HEK293 (cell line): ENCODE results near the gene SLC7A14.

ENCODE experiments used
- CTCF ChIA-PET: fragments of 350-600 bp; formaldehyde crosslinking; extraction: SDS; loops from one replicate; lab custom pipeline; 2021; ENCODE audit warnings: antibody characterized with exemption; lab: Yijun Ruan, JAX
- POLR2A ChIA-PET: fragments of 300-600 bp; formaldehyde crosslinking; extraction: SDS; loops from one replicate; lab custom pipeline; 2020; ENCODE audit warnings: antibody characterized with exemption, inconsistent platforms; lab: Yijun Ruan, JAX
- H3K27ac ChIP-seq: fragments of 200-500 bp; sonication (Bioruptor generic); 2 replicates; pipeline ENCODE4 v1.5.1; 2014; ENCODE audit warnings: low read depth, low read length, control low read depth, inconsistent platforms; ENCODE audit errors: extremely low read depth
- H3K36me3 ChIP-seq, 2 experiments: fragments of 200-500 bp in 1 of 2; sonication (Bioruptor generic) in 1 of 2; 1 replicate in 1 of 2; 2 replicates in 1 of 2; pipeline ENCODE4 v1.5.1; 2014 to 2017; ENCODE audit warnings: inconsistent platforms in 2 of 2, low read length in 2 of 2; ENCODE audit not compliant: control insufficient read depth in 2 of 2, insufficient read depth in 1 of 2
- H3K4me1 ChIP-seq: fragments of 200-500 bp; sonication (Bioruptor generic); 2 replicates; pipeline ENCODE4 v1.5.1; 2014; ENCODE audit warnings: mild to moderate bottlenecking, low read length, inconsistent platforms; ENCODE audit not compliant: control insufficient read depth, insufficient read depth
- H3K4me3 ChIP-seq: 2 replicates; pipeline ENCODE4 v1.5.1; 2011; ENCODE audit warnings: low read depth, mild to moderate bottlenecking, control low read depth, low read length, moderate library complexity
- H3K9me3 ChIP-seq: fragments of 200-500 bp; sonication (Bioruptor generic); 2 replicates; pipeline ENCODE4 v1.5.1; 2014; ENCODE audit warnings: low read depth, low read length, inconsistent platforms; ENCODE audit not compliant: control insufficient read depth, insufficient read depth
- BCL6B ChIP-seq: fragments of 450-650 bp; formaldehyde crosslinking; IDR thresholded peaks from 2 replicates; pipeline ENCODE4 v1.5.1; 2017; ENCODE audit warnings: missing biosample characterization, missing genetic modification characterization
- FEZF1 ChIP-seq: fragments of 450-650 bp; formaldehyde crosslinking; IDR thresholded peaks from 2 replicates; pipeline ENCODE4 v1.5.1; 2016; ENCODE audit warnings: missing biosample characterization, missing genetic modification characterization
- HOXA7 ChIP-seq: sonication (generic); formaldehyde crosslinking; IDR thresholded peaks from 2 replicates; pipeline ENCODE4 v1.8.1; 2022; ENCODE audit warnings: missing genetic modification reagents, borderline replicate concordance
- IKZF3 ChIP-seq: fragments of 450-650 bp; IDR thresholded peaks from 2 replicates; pipeline ENCODE4 v1.5.0; 2018; ENCODE audit warnings: missing biosample characterization, mild to moderate bottlenecking, missing genetic modification characterization, moderate library complexity
- KLF17 ChIP-seq: fragments of 450-650 bp; formaldehyde crosslinking; IDR thresholded peaks from 2 replicates; pipeline ENCODE4 v1.5.1; 2016; ENCODE audit warnings: missing biosample characterization, missing genetic modification characterization
- PBX3 ChIP-seq: sonication (generic); formaldehyde crosslinking; IDR thresholded peaks from 2 replicates; pipeline ENCODE4 v1.8.1; 2022; ENCODE audit warnings: mild to moderate bottlenecking, moderate library complexity, missing genetic modification reagents
- SALL2 ChIP-seq: fragments of 450-650 bp; formaldehyde crosslinking; IDR thresholded peaks from 2 replicates; pipeline ENCODE4 v1.5.0; 2017; ENCODE audit warnings: missing biosample characterization, mild to moderate bottlenecking, missing genetic modification characterization, borderline replicate concordance
- ZBTB49 ChIP-seq: fragments of 450-650 bp; formaldehyde crosslinking; IDR thresholded peaks from 2 replicates; pipeline ENCODE4 v1.5.1; 2016; ENCODE audit warnings: missing biosample characterization, missing genetic modification characterization, low read depth
- ZIC2 ChIP-seq: fragments of 450-650 bp; formaldehyde crosslinking; IDR thresholded peaks from 2 replicates; pipeline ENCODE4 v1.5.1; 2016; ENCODE audit warnings: missing biosample characterization, missing genetic modification characterization
- ZNF114 ChIP-seq: fragments of 450-650 bp; formaldehyde crosslinking; IDR thresholded peaks from 2 replicates; pipeline ENCODE4 v1.5.0; 2017; ENCODE audit warnings: missing biosample characterization, missing genetic modification characterization
- ZNF121 ChIP-seq: fragments of 450-650 bp; formaldehyde crosslinking; IDR thresholded peaks from 2 replicates; pipeline ENCODE4 v1.5.1; 2016; ENCODE audit warnings: missing biosample characterization, missing genetic modification characterization
- ZNF133 ChIP-seq: fragments of 450-650 bp; formaldehyde crosslinking; IDR thresholded peaks from 2 replicates; pipeline ENCODE4 v1.5.1; 2016; ENCODE audit warnings: missing biosample characterization, missing genetic modification characterization
- ZNF146 ChIP-seq: fragments of 450-650 bp; formaldehyde crosslinking; IDR thresholded peaks from 2 replicates; pipeline ENCODE4 v1.5.1; 2016; ENCODE audit warnings: missing biosample characterization, missing genetic modification characterization
- ZNF18 ChIP-seq: fragments of 450-650 bp; formaldehyde crosslinking; IDR thresholded peaks from 2 replicates; pipeline ENCODE4 v1.5.1; 2016; ENCODE audit warnings: missing biosample characterization, missing genetic modification characterization
- ZNF184 ChIP-seq: fragments of 450-650 bp; IDR thresholded peaks from 2 replicates; pipeline ENCODE4 v1.5.1; 2018; ENCODE audit warnings: missing biosample characterization, mild to moderate bottlenecking, missing genetic modification characterization
- ZNF2 ChIP-seq: fragments of 450-650 bp; formaldehyde crosslinking; IDR thresholded peaks from 2 replicates; pipeline ENCODE4 v1.5.1; 2016; ENCODE audit warnings: missing biosample characterization, missing genetic modification characterization
- ZNF311 ChIP-seq: fragments of 450-650 bp; formaldehyde crosslinking; IDR thresholded peaks from 2 replicates; pipeline ENCODE4 v1.5.1; 2017; ENCODE audit warnings: missing biosample characterization, missing genetic modification characterization, borderline replicate concordance
- ZNF324 ChIP-seq: fragments of 450-650 bp; formaldehyde crosslinking; IDR thresholded peaks from 2 replicates; pipeline ENCODE4 v1.5.1; 2016; ENCODE audit warnings: missing biosample characterization, missing genetic modification characterization
- ZNF37A ChIP-seq: fragments of 450-650 bp; IDR thresholded peaks from 2 replicates; pipeline ENCODE4 v1.5.1; 2018; ENCODE audit warnings: missing biosample characterization, missing genetic modification characterization
- ZNF548 ChIP-seq: fragments of 450-650 bp; formaldehyde crosslinking; IDR thresholded peaks from 2 replicates; pipeline ENCODE4 v1.5.1; 2016; ENCODE audit warnings: missing biosample characterization, missing genetic modification characterization
- ZNF561 ChIP-seq: fragments of 450-650 bp; IDR thresholded peaks from 2 replicates; pipeline ENCODE4 v1.5.1; 2018; ENCODE audit warnings: missing biosample characterization, missing genetic modification characterization, borderline replicate concordance
- ZNF585B ChIP-seq: fragments of 450-650 bp; formaldehyde crosslinking; IDR thresholded peaks from 2 replicates; pipeline ENCODE4 v1.5.1; 2016; ENCODE audit warnings: missing biosample characterization, missing genetic modification characterization
- ZNF600 ChIP-seq: fragments of 450-650 bp; formaldehyde crosslinking; IDR thresholded peaks from 2 replicates; pipeline ENCODE4 v1.5.1; 2016; ENCODE audit warnings: missing biosample characterization, missing genetic modification characterization
- ZNF610 ChIP-seq: fragments of 450-650 bp; formaldehyde crosslinking; IDR thresholded peaks from 2 replicates; pipeline ENCODE4 v1.5.1; 2016; ENCODE audit warnings: missing biosample characterization, missing genetic modification characterization, borderline replicate concordance
- ZNF629 ChIP-seq: fragments of 450-650 bp; formaldehyde crosslinking; IDR thresholded peaks from 2 replicates; pipeline ENCODE4 v1.5.1; 2017; ENCODE audit warnings: missing biosample characterization, missing genetic modification characterization
- ZNF654 ChIP-seq: fragments of 450-650 bp; formaldehyde crosslinking; IDR thresholded peaks from 2 replicates; pipeline ENCODE4 v1.5.1; 2016; ENCODE audit warnings: low read depth, missing biosample characterization, missing genetic modification characterization
- ZNF677 ChIP-seq: fragments of 450-650 bp; IDR thresholded peaks from 2 replicates; pipeline ENCODE4 v1.5.0; 2018; ENCODE audit warnings: missing biosample characterization, mild to moderate bottlenecking, missing genetic modification characterization, moderate library complexity
- ZSCAN30 ChIP-seq: fragments of 450-650 bp; IDR thresholded peaks from 2 replicates; pipeline ENCODE4 v1.5.1; 2018; ENCODE audit warnings: missing biosample characterization, mild to moderate bottlenecking, missing genetic modification characterization, moderate library complexity
- ZSCAN5A ChIP-seq: fragments of 450-650 bp; formaldehyde crosslinking; IDR thresholded peaks from 2 replicates; pipeline ENCODE4 v1.5.1; 2016; ENCODE audit warnings: missing biosample characterization, missing genetic modification characterization

Gene SLC7A14

DNA sequence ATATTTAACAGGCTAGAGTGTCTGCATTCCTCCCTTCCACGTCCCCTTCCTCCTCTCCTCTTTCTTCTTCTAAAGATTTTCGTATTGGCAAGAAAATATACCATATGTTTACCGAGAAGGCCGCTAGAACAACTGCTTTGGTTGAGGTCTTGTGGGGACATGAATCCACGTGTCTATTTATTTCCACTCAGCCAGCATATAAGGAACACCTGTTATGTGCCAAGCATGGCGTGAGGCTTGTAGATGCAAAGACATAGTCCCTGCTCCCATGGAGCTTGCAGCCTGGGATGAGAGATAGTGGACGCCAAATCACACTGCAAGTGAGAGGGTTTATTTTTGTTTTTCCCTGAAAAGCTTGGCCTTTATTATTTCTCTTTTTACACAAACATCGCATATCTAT lies 57.1 kb downstream of the SLC7A14 start:
- TF ChIP-seq BCL6B (tag by site-specific recombination) = no peak
- TF ChIP-seq IKZF3 (tag by site-specific recombination) = no peak
- TF ChIP-seq ZNF600 (tag by site-specific recombination) = no peak
- no peak for TF ChIP-seq ZNF677
- no peak for TF ChIP-seq ZNF311
- no peak for TF ChIP-seq ZNF2
- no peak for TF ChIP-seq KLF17 (tag by site-specific recombination)
- TF ChIP-seq ZBTB49 (tag by site-specific recombination) = no peak
- no peak for TF ChIP-seq ZNF561 (tag by site-specific recombination)
- TF ChIP-seq ZIC2 (tag by site-specific recombination) = no peak
- Histone ChIP-seq H3K4me3 (no peak overlapping the region), H3K4me1 (no peaks in the 10 kb centered on the region), H3K36me3 (no peaks in the 10 kb centered on the region), H3K27ac (no peak overlapping the region), H3K9me3 (no peaks in the 10 kb centered on the region)
- ChIA-PET CTCF (no interaction called here), POLR2A (no interaction called here)

DNA sequence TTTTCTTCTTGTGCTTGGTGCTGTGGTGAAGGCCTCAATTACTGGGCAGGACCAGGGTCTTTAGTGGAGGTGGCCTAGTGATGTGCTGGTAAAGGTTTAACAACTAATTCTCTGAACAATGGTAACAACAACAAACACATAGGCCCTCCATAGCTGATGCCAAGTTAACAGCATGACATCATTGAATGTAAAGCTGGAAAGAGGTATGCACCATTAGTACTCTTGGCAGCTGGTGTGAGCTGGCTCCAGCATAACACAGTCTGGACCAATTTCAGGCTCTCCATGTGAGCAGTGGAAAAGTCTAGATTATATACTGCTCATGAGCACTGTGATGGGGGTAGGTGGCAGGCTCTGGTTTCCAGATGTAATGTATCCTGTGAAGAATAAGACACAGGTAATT lies 61.8 kb downstream of the SLC7A14 start:
- POLR2A ChIA-PET = no interaction called here
- Histone ChIP-seq H3K27ac (no peak overlapping the region), H3K36me3 (no peaks in the 10 kb centered on the region), H3K9me3 (no peaks in the 10 kb centered on the region), H3K4me1 (peaks cover 3% of the 10 kb centered on the region; the same call in 1 of the 2 replicates), H3K4me3 (no peak overlapping the region)
- CTCF ChIA-PET = no interaction called here
- TF ChIP-seq ZNF133 (tag by site-specific recombination) (no peak), ZNF114 (tag by site-specific recombination) (no peak), ZNF654 (tag by site-specific recombination) (no peak), ZNF548 (tag by site-specific recombination) (no peak), PBX3 (CRISPR knock-in tag) (no peak), HOXA7 (CRISPR knock-in tag) (no peak), ZSCAN5A (no peak), ZSCAN30 (tag by site-specific recombination) (no peak), ZNF324 (no peak), ZNF600 (tag by site-specific recombination) (peak; percentile 79), ZNF184 (no peak), ZNF610 (tag by site-specific recombination) (no peak), ZNF146 (tag by site-specific recombination) (no peak), ZNF585B (tag by site-specific recombination) (no peak), FEZF1 (tag by site-specific recombination) (peak; percentile 25), ZNF18 (tag by site-specific recombination) (0 out of 2 replicates have a peak, but pooled peaks have one; percentile 19), ZNF629 (tag by site-specific recombination) (peak; percentile 61), ZNF121 (tag by site-specific recombination) (no peak), ZNF37A (no peak), SALL2 (tag by site-specific recombination) (no peak)
